ENCODE results near the gene ZNF311.
"Not testable (repeated sequence)": the region's sequence is repeated elsewhere in the genome, so short reads cannot be mapped to it uniquely, and the experiment has no call there.

The ZNF311 gene

DNA sequence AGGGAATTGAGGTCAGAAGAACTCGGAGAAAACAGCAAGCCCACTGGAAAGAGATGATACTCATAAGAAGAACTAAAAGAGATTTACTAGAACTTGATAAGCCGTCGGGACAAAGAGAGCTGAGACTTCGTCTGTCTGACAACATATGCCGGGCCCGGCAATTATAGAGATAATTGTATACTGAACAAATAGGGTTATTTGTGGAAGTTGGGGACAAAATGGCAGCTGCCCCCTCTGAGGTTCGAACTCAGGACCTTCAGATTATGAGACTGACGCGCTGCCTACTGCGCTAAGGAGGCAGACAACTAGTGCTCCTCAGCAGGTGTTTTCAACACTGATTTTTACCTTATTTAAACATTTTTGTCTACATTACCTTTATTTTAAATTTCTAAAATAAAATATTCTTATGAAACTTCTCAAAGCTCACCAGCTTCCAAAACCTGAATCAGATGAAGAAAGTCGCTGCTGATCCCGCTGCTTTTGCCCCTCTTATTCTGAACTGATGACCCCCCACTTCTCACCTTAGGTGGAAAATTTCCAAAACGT is 52.0 kb downstream of the ZNF311 start:
- peak; percentile 46 for DNase-seq

GRCh38 chr6:28949656-28950195 is 55.4 kb downstream of the ZNF311 start:
- not testable (repeated sequence) for DNase-seq

GRCh38 chr6:28948782-28949486 is 56.2 kb downstream of the ZNF311 start:
- DNase-seq = no peak

- DNase-seq = no peak
These were observed 57.3 kb downstream of the ZNF311 start for GRCh38 chr6:28947831-28948270.

- DNase-seq = no peak
These were observed 57.9 kb downstream of the ZNF311 start for GRCh38 chr6:28947067-28947765.

- no peak for DNase-seq
These were observed 59.8 kb downstream of the ZNF311 start for GRCh38 chr6:28945349-28945748.

Data from NCI-H774 (cell line).